Neural progenitor cell (in vitro differentiated cells): ENCODE results near the gene TADA2B. TPM values are rescaled to one million over a fixed set of nuclear protein-coding genes. Genes with fewer than 3 reads are reported as not detected.

Source experiments
- DNase-seq: peaks from one replicate; pipeline ENCODE4 v3.0.0-alpha.2; 2016; ENCODE audit warnings: low spot score
- H2AFZ ChIP-seq: fragments of 200-600 bp; sonication (generic); replicated peaks from 2 replicates; pipeline ENCODE4 v1.6.1; 2016; ENCODE audit warnings: antibody characterized with exemption
- H3F3A ChIP-seq: fragments of 200-600 bp; sonication (generic); 2 replicates; pipeline ENCODE4 v1.6.1; 2016; ENCODE audit warnings: antibody characterized with exemption, low read depth
- H3K27ac ChIP-seq: fragments of 200-600 bp; sonication (generic); 2 replicates; pipeline ENCODE4 v1.5.1; 2016; ENCODE audit warnings: mild to moderate bottlenecking
- H3K27me3 ChIP-seq: fragments of 200-600 bp; sonication (generic); 2 replicates; pipeline ENCODE4 v1.6.1; 2016; ENCODE audit warnings: mild to moderate bottlenecking, moderate library complexity
- H3K36me3 ChIP-seq: fragments of 200-600 bp; sonication (generic); 2 replicates; pipeline ENCODE4 v1.5.1; 2016
- H3K4me1 ChIP-seq: fragments of 200-600 bp; sonication (generic); 2 replicates; pipeline ENCODE4 v1.6.1; 2016; ENCODE audit warnings: mixed run types
- H3K4me2 ChIP-seq: fragments of 200-600 bp; sonication (generic); 2 replicates; pipeline ENCODE4 v1.6.1; 2016
- H3K4me3 ChIP-seq: fragments of 200-600 bp; sonication (generic); 2 replicates; pipeline ENCODE4 v1.5.1; 2016
- H3K79me2 ChIP-seq: fragments of 200-600 bp; sonication (generic); 2 replicates; pipeline ENCODE4 v1.6.1; 2016; ENCODE audit warnings: low read depth
- H3K9ac ChIP-seq: fragments of 200-600 bp; sonication (generic); 2 replicates; pipeline ENCODE4 v1.6.1; 2016
- H3K9me3 ChIP-seq: fragments of 200-600 bp; sonication (generic); 2 replicates; pipeline ENCODE4 v1.5.1; 2016; ENCODE audit warnings: low read depth
- H4K20me1 ChIP-seq: fragments of 200-600 bp; sonication (generic); 2 replicates; pipeline ENCODE4 v1.6.1; 2016; ENCODE audit warnings: low read depth
- H3K27ac Mint-ChIP-seq: 3 replicates; pipeline ENCODE4 v1.8.0; 2021; ENCODE audit warnings: mixed read lengths
- H3K27me3 Mint-ChIP-seq: 2 replicates; pipeline ENCODE4 v1.8.0; 2022; ENCODE audit warnings: low read depth, mild to moderate bottlenecking, inconsistent platforms, moderate library complexity, mixed read lengths; ENCODE audit not compliant: insufficient read depth
- H3K36me3 Mint-ChIP-seq: 3 replicates; pipeline ENCODE4 v1.8.0; 2021; ENCODE audit warnings: mixed read lengths
- H3K4me1 Mint-ChIP-seq: 3 replicates; pipeline ENCODE4 v1.8.0; 2021; ENCODE audit warnings: mixed read lengths
- H3K4me3 Mint-ChIP-seq: 3 replicates; pipeline ENCODE4 v1.8.0; 2021; ENCODE audit warnings: mild to moderate bottlenecking, moderate library complexity, mixed read lengths
- H3K9me3 Mint-ChIP-seq: 3 replicates; pipeline ENCODE4 v1.8.0; 2020; ENCODE audit warnings: mixed read lengths
- CTCF ChIP-seq: fragments of 200-600 bp; sonication (generic); IDR thresholded peaks from 2 replicates; pipeline ENCODE4 v1.5.1; 2017; ENCODE audit warnings: antibody characterized with exemption, mild to moderate bottlenecking
- EZH2 ChIP-seq: fragments of 200-600 bp; sonication (generic); IDR thresholded peaks from 2 replicates; pipeline ENCODE4 v1.6.1; 2017; ENCODE audit warnings: antibody characterized with exemption, mild to moderate bottlenecking, moderate library complexity
- EZH2phosphoT487 ChIP-seq: fragments of 200-600 bp; sonication (generic); IDR thresholded peaks from 2 replicates; pipeline ENCODE4 v1.6.1; 2017; ENCODE audit warnings: antibody characterized with exemption
- total RNA-seq: library from RNA; depleted of rRNA; stranded (reverse); fragments of >200 nt; gene quantifications from 2 replicates; pipeline ENCODE4 v1.2.3, GENCODE V29; 2015; ENCODE audit warnings: low replicate concordance

TADA2B gene
- total RNA-seq, 1 donor from 2014 or later = 12.6 TPM

- peaks cover 10% of the 10 kb centered on the region for H3K4me1 Mint-ChIP-seq
- H3K4me3 ChIP-seq = no peak overlapping the region
- peaks cover 59% of the 10 kb centered on the region for H4K20me1 ChIP-seq
- TF ChIP-seq EZH2 (no peak), EZH2phosphoT487 (no peak), CTCF (no peak)
- H3K27me3 ChIP-seq = no peaks in the 10 kb centered on the region
- H2AFZ ChIP-seq = no peak overlapping the region
- no peak overlapping the region for H3K9ac ChIP-seq
- no peak overlapping the region for H3K4me3 Mint-ChIP-seq
- no peaks in the 10 kb centered on the region for H3K27me3 Mint-ChIP-seq
- H3K36me3 Mint-ChIP-seq = peaks cover 17% of the 10 kb centered on the region
- H3K9me3 ChIP-seq = no peaks in the 10 kb centered on the region
- no peaks in the 10 kb centered on the region for H3K9me3 Mint-ChIP-seq
- no peaks in the 10 kb centered on the region for H3F3A ChIP-seq
- H3K27ac Mint-ChIP-seq = no peak overlapping the region
- H3K36me3 ChIP-seq = no peaks in the 10 kb centered on the region
- H3K4me1 ChIP-seq = no peaks in the 10 kb centered on the region
- peaks cover 45% of the 10 kb centered on the region for H3K79me2 ChIP-seq
- H3K27ac ChIP-seq = no peak overlapping the region
- DNase-seq = no peak
- no peak overlapping the region for H3K4me2 ChIP-seq
Observed at GRCh38 chr4:7050481-7051143, 7.4 kb downstream of the TADA2B start.

GRCh38 chr4:7051144-7051495 is 7.9 kb downstream of the TADA2B start:
- peaks cover under 1% of the 10 kb centered on the region for H3K27me3 Mint-ChIP-seq
- Histone ChIP-seq H3K27me3 (no peaks in the 10 kb centered on the region), H3K27ac (no peak overlapping the region), H3F3A (no peaks in the 10 kb centered on the region), H3K36me3 (no peaks in the 10 kb centered on the region), H3K79me2 (peaks cover 40% of the 10 kb centered on the region), H2AFZ (no peak overlapping the region), H3K9me3 (no peaks in the 10 kb centered on the region), H4K20me1 (peaks cover 54% of the 10 kb centered on the region), H3K4me3 (no peak overlapping the region), H3K4me1 (no peaks in the 10 kb centered on the region), H3K4me2 (no peak overlapping the region), H3K9ac (no peak overlapping the region)
- no peak overlapping the region for H3K4me3 Mint-ChIP-seq
- H3K27ac Mint-ChIP-seq = no peak overlapping the region
- peaks cover 8% of the 10 kb centered on the region for H3K4me1 Mint-ChIP-seq
- peaks cover 19% of the 10 kb centered on the region for H3K36me3 Mint-ChIP-seq
- H3K9me3 Mint-ChIP-seq = no peaks in the 10 kb centered on the region
- TF ChIP-seq EZH2 (no peak), CTCF (no peak), EZH2phosphoT487 (no peak)
- no peak for DNase-seq

- H3K36me3 Mint-ChIP-seq = peaks cover 18% of the 10 kb centered on the region
- Histone ChIP-seq H3F3A (no peaks in the 10 kb centered on the region), H3K27ac (no peak overlapping the region), H3K36me3 (no peaks in the 10 kb centered on the region), H3K27me3 (no peaks in the 10 kb centered on the region), H3K4me1 (no peaks in the 10 kb centered on the region), H4K20me1 (peaks cover 47% of the 10 kb centered on the region), H3K79me2 (peaks cover 32% of the 10 kb centered on the region), H3K9me3 (no peaks in the 10 kb centered on the region), H3K9ac (no peak overlapping the region), H2AFZ (no peak overlapping the region), H3K4me2 (no peak overlapping the region), H3K4me3 (no peak overlapping the region)
- H3K4me3 Mint-ChIP-seq = no peak overlapping the region
- H3K9me3 Mint-ChIP-seq = no peaks in the 10 kb centered on the region
- H3K4me1 Mint-ChIP-seq = peaks cover 3% of the 10 kb centered on the region
- peaks cover 2% of the 10 kb centered on the region for H3K27me3 Mint-ChIP-seq
- TF ChIP-seq EZH2 (no peak), EZH2phosphoT487 (no peak), CTCF (no peak)
- no peak overlapping the region for H3K27ac Mint-ChIP-seq
- DNase-seq = no peak
Observed at GRCh38 chr4:7051905-7052304, 8.7 kb downstream of the TADA2B start.
